Sciatic nerve (tissue), 2 donors: ENCODE results near the gene ADCY6. TPM values are rescaled to one million over a fixed set of nuclear protein-coding genes. Genes with fewer than 3 reads are reported as not detected.
"Not testable (repeated sequence)": the region's sequence is repeated elsewhere in the genome, so short reads cannot be mapped to it uniquely, and the experiment has no call there.

Source experiments
- ATAC-seq: fragments of 200-7000 bp; cut with Tn5 transposase; one replicate; pipeline ENCODE4 v1.9.1; 2020; ENCODE audit warnings: mild to moderate bottlenecking, moderate library complexity
- DNase-seq: peaks from one replicate; pipeline ENCODE4 v3.0.0-alpha.2; 2020; ENCODE audit warnings: low spot score
- intact Hi-C: fragments of 100-400 bp; cut with DNase I; formaldehyde crosslinking; loops from one replicate; pipeline ENCODE4 v1.14.2; 2022
- total RNA-seq: library from RNA; stranded (reverse); fragmentation: NEBNext Ultra II Directional; extraction: Animal tissue kit (Norgen Biotek cat#: 25700); gene quantifications from one replicate; pipeline ENCODE4 v1.2.1, GENCODE V29; 2021
- donor health status: DM: no; HTN: no; CAD: no.
- donor health status: DM: no; HTN: no; CAD: no.

The ADCY6 gene
- total RNA-seq, 1 donor from 2014 or later: 75.9 TPM

- DNase-seq (no peak), ATAC-seq (no peak)
- intact Hi-C loops: no loop called here
Measured at GRCh38 chr12:48771588-48772112, 17.2 kb downstream of the ADCY6 start.

- intact Hi-C loops: no loop called here
- ATAC-seq (no peak), DNase-seq (no peak)
Measured at GRCh38 chr12:48770756-48771155, 18.1 kb downstream of the ADCY6 start.

- intact Hi-C loops: no loop called here
- ATAC-seq: no peak
- DNase-seq: no peak
Measured at GRCh38 chr12:48768736-48769135, 20.2 kb downstream of the ADCY6 start.

- ATAC-seq (no peak), DNase-seq (no peak)
- intact Hi-C loops: no loop called here
Measured at GRCh38 chr12:48768147-48768546, 20.7 kb downstream of the ADCY6 start.

- DNase-seq (no peak), ATAC-seq (peak; percentile 13)
- intact Hi-C loops: no loop called here
Measured at GRCh38 chr12:48767521-48767920, 21.4 kb downstream of the ADCY6 start.

- DNase-seq (no peak), ATAC-seq (peak; percentile 69)
- intact Hi-C loops: no loop called here
Measured at GRCh38 chr12:48767047-48767446, 21.8 kb downstream of the ADCY6 start.

GRCh38 chr12:48765753-48766162, 23.1 kb downstream of the ADCY6 start:
- ATAC-seq: peak; percentile 40
- no peak for DNase-seq

GRCh38 chr12:48764521-48764920, 24.4 kb downstream of the ADCY6 start:
- intact Hi-C loops: no loop called here
- no peak for DNase-seq
- ATAC-seq: no peak

More at GRCh38 chr12:48765753-48766162, 23.1 kb downstream of the ADCY6 start:
- intact Hi-C loops: no loop called here

- intact Hi-C loops: no loop called here
Measured at GRCh38 chr12:48758737-48759136, 30.2 kb downstream of the ADCY6 start.

GRCh38 chr12:48758186-48758585, 30.7 kb downstream of the ADCY6 start:
- ATAC-seq: no peak
- intact Hi-C loops: no loop called here
- no peak for DNase-seq

More at GRCh38 chr12:48758737-48759136, 30.2 kb downstream of the ADCY6 start:
- ATAC-seq (no peak), DNase-seq (no peak)

GRCh38 chr12:48750769-48751356, 38.0 kb downstream of the ADCY6 start:
- DNase-seq (no peak), ATAC-seq (no peak)
- intact Hi-C loops: loop anchor here (5.0 kb wide), 1 partner anchor 46 kb away; no protein-coding TSS in a partner anchor

GRCh38 chr12:48750215-48750614, 38.7 kb downstream of the ADCY6 start:
- intact Hi-C loops: loop anchor here (5.0 kb wide), 1 partner anchor 47 kb away; no protein-coding TSS in a partner anchor
- ATAC-seq (no peak), DNase-seq (no peak)

GRCh38 chr12:48744251-48745008, 44.5 kb downstream of the ADCY6 start:
- intact Hi-C loops: no loop called here
- DNase-seq (no peak), ATAC-seq (no peak)

- DNase-seq: no peak
- ATAC-seq: no peak
- intact Hi-C loops: no loop called here
Measured at GRCh38 chr12:48739618-48740269, 49.1 kb downstream of the ADCY6 start.

GRCh38 chr12:48736456-48736855, 52.4 kb downstream of the ADCY6 start:
- intact Hi-C loops: no loop called here
- no peak for DNase-seq
- ATAC-seq: no peak

GRCh38 chr12:48728807-48729206, 60.1 kb downstream of the ADCY6 start:
- intact Hi-C loops: no loop called here
- ATAC-seq (no peak), DNase-seq (no peak)

- DNase-seq, intact Hi-C loops, ATAC-seq: not testable (repeated sequence)
Measured at GRCh38 chr12:48720737-48721136, 68.2 kb downstream of the ADCY6 start.

GRCh38 chr12:48720171-48720570, 68.7 kb downstream of the ADCY6 start:
- DNase-seq, ATAC-seq, intact Hi-C loops: not testable (repeated sequence)

- ATAC-seq, DNase-seq, intact Hi-C loops: not testable (repeated sequence)
Measured at GRCh38 chr12:48719002-48719401, 69.9 kb downstream of the ADCY6 start.

- DNase-seq (no peak), ATAC-seq (no peak)
- intact Hi-C loops: no loop called here
Measured at GRCh38 chr12:48717252-48717695, 71.6 kb downstream of the ADCY6 start.
